GM19463 (cell line): Measurements from ENCODE around the gene ADAM12.
"Not testable (repeated sequence)": the region's sequence is repeated elsewhere in the genome, so short reads cannot be mapped to it uniquely, and the experiment has no call there.

Source experiments
- ATAC-seq: cut with Tn5 transposase; IDR thresholded peaks from one replicate; pipeline ENCODE4 v1.9.1; 2021; ENCODE audit warnings: mild to moderate bottlenecking, moderate library complexity; ENCODE audit not compliant: unreplicated experiment

ADAM12 gene

GRCh38 chr10:126064512-126064911 is 323.8 kb downstream of the ADAM12 start:
- no peak for ATAC-seq

- no peak for ATAC-seq
These were observed 324.9 kb downstream of the ADAM12 start for GRCh38 chr10:126063353-126063791.

DNA sequence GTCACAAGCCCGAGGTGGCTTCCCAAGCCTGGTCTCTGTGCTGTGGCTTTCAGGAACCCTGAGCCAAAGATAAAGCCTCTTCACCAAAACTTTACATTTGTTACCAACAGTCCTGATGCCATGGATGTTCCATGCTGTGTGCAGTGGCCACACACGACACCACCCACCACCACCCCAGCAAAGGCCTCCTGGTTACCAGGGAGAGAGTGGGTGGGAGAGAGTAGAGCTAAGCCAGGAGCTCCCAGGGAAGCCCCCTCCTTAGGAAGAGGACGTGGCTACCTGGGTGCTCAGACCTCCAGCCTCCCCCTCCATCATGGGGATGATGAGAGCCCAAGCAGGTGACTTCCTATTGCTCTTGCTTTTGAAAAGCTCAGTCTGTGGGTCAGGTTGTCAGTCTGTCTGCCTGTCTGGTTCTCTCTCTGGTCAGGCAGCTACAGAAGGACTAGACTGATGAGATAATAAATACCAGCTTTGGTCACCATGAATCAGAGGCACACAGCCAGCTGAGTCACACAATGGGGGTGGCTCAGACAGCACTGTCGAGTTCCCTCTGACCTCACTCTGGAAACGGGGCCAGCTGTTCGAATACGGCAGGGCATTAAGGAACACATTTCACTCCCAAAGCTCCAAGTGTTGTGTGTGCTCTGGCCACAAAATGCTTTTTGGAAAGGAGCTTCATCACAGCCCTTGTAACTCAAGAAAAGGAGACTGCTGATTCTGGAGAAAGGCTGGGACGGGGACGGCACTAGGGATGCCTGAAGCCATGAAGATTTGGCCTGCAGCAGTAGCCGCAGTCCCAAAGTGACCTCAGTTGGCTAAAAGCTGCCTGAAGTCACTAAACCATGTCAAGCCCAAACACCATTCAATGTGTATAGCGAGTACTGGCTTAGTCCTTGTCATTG is 325.9 kb downstream of the ADAM12 start:
- peak; percentile 51 for ATAC-seq

GRCh38 chr10:126061526-126061925 is 326.8 kb downstream of the ADAM12 start:
- no peak for ATAC-seq

- no peak for ATAC-seq
These were observed 327.9 kb downstream of the ADAM12 start for GRCh38 chr10:126060261-126060931.

DNA sequence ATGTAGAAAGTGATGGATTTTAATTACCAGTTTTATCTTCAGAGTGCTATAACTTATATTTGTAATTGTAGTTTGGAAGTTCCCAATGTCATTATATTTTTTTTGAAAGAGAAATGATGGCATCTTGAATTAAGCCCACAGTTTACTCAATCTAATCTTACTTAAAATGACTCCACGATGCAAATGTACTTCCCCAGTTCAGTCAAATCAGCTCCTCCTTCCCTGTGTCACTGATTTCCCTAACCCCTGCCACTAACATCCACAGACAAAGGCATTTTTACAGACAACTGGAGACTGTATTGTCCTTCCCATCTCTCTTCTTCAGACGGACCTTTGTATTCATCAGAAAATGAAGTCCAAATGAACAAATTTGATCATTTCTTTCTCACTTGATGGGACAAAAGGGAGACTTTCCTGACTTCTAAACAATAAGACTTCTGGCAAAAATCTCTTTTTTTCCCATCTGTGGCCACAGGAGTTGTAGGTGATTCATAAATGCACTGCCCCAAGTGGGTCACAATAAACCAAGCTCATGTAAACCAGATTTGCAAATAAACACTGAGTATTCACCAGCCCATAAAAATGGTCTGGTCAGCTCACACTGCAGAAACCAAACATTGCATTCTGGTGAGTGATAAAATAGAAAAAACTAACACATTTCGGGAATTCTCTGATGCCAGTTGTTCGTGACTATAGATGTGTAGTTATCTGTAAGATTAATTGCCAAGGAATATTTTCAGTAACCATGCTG is 329.0 kb downstream of the ADAM12 start:
- ATAC-seq: no peak

DNA sequence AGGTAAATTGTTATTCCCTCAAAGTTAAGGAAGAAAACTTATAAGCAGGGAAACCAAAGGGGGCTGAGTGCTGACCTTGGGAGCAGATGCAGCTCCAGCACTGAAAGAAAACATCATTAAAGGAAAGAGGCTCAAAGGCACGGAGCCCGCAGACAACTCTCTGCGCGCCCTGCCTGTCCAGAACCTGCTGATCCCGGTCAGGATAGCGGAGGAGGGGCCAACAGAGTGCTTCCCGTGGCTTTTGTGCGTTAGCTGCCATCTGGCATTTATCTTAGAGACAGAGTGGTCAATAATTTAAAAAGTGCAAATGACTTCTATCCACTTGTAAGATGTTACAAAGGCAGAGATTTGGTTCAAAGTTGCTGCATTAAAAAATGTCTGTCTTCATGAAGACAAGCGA is 329.8 kb downstream of the ADAM12 start:
- no peak for ATAC-seq

DNA sequence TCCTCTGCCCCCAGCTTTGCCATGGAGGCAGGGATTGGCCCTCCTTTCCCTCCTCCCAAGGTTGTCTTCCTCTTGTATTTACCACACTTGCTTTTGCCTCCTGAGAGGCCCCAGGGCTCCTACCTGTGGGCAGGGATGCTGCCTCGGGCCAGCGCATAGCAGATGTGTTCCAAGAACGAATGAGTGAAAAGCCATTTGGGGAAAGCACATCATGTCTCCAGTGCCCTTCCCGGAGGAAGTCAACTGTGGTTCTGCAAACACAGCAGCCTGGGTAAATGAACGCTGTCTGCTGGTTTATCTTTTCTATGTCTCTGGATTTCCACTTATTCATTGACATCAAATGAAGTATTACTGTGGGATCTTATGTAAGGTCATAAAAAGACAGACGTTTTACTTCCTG is 330.2 kb downstream of the ADAM12 start:
- no peak for ATAC-seq

DNA sequence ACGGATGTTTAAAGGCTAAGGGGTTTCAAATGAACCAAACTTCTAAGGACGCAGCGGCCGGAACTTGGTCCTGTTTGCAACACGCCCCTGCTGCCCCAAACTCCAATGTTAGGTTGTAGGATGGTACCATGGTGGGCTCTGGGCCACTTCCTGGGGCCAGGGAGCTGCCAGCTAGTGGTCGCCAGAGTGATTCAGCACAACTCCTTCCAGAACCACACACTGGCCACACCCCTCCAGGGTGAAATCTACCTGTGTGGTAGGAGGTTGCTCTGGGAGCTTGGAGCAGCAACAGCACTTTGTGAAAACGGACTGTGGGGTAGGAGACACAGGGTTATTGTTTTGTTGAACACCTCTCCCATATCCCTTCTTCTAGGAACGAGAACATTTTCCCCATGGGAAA is 330.8 kb downstream of the ADAM12 start:
- ATAC-seq: no peak

DNA sequence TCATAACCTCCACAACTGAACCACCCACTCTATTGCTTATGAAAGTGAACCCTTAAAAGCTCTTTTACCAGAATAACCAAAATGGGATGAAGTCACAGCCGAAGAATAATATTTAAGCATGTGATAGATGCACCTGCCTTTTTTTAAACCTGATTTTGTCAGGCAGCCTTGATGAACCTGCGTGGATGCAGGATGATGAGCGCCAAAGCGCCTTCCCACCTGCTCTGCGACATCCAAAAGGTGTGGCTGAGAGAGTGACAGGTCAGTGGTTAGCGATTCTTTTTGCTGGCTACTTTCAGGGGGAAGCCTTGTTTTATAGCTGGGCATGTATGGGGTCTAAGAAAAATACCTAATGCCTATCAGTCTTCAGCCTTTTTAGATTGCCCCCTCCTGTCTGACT is 334.1 kb downstream of the ADAM12 start:
- no peak for ATAC-seq

DNA sequence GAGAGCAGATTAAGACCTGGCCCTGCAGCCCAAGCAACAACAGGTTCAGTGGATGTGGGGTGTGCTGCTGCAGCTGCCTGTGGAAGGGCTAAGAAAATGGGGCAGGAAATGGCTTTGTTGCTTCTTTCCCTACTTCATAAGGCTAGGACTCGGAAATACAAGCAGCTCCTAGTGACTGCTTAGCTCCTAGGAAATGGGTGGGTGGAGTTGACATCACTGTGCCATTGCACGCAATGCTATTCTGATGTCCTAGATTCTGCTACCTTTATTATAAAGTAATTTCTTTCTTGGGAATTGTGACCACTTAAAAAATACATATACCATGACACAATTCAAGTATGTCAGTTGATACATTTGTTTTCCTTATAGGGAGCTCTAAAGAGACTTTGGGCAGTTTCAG is 336.1 kb downstream of the ADAM12 start:
- no peak for ATAC-seq

GRCh38 chr10:126049759-126050700 is 338.2 kb downstream of the ADAM12 start:
- ATAC-seq: no peak

DNA sequence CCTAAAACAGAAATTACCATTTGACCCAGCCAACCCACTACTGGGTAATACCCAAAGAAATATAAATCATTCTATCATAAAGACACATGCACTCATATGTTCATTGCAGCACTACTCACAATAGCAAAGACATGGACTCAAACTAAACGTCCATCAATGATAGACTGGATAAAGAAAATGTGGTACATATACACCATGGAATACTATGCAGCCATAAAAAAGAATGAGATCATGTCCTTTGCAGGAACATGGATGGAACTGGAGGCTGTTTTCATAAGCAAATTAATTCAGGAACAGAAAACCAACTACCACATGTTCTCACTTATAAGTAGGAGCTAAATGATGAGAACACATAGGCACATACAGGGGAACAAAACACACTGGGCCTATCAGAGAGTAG is 340.5 kb downstream of the ADAM12 start:
- ATAC-seq: not testable (repeated sequence)

DNA sequence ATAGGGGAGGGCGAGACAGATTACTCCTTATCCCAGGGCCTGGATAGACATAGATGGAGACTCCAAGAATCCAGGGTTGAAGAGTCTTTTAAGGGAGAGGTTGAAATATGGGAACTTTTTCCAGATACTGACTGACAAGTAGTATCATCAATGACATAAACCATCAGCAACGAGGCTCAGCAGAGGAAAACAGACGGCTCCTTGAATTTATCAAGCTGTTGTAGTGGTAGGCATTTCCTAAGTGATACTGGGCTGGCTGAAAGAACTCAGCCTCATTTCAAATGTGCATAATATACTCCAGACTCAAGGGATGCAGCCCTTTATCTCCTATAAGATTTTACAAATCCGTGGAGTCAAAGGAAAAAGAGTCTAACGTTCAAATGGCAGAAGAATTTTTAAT is 341.4 kb downstream of the ADAM12 start:
- ATAC-seq: no peak

- ATAC-seq: no peak
These were observed 342.4 kb downstream of the ADAM12 start for GRCh38 chr10:126045861-126046260.

DNA sequence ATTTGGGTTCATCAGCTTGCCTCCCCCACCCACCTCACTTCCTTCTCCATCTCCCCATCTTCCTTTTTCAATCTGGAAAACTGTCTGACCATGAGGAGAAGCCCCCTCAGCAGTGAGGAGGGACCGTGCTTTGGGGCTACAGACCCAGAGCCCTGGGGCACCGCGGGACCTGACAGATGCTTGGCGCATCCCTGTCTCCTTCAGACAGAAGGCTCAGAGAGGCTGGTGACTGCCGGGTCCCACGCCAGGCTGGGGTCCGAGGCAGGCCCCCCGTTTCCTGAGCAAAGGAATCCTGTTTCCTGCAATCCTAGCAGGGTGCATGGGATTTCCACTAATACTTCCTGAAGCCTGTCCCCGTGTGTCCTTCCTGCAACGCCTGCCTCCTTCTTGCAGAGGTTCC is 344.9 kb downstream of the ADAM12 start:
- ATAC-seq: no peak

GRCh38 chr10:126042906-126043305 is 345.4 kb downstream of the ADAM12 start:
- ATAC-seq: no peak

DNA sequence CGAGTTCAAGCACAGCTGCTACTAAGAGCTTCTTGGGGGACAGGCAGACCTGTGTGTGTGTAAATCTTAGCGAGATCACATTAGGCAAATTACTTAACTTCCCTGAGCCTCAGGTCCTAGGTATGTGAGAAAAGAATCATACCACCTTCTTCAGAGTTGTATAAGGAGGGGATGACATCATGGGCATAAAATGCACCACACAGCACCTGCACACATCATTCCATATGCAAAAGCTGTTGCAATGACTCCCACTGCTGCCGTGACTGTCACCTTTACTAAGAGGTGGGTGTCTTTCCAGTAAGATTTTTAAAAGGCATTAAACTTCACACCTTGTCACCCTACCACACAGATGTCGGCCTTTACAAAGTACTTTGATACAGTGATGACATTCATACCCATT is 345.9 kb downstream of the ADAM12 start:
- ATAC-seq: no peak

- peak; percentile 99 for ATAC-seq
These were observed 346.5 kb downstream of the ADAM12 start for GRCh38 chr10:126041804-126042231.

- ATAC-seq: no peak
These were observed 347.2 kb downstream of the ADAM12 start for GRCh38 chr10:126041117-126041516.
